ES-I3 (cell line): Measurements from ENCODE around the gene AP3S1.

Experiments used
- H3K36me3 ChIP-seq: 2 replicates; pipeline ENCODE4 v1.6.1; 2013; ENCODE audit warnings: mild to moderate bottlenecking, low read length, control low read depth, moderate library complexity; ENCODE audit not compliant: insufficient read depth
- H3K4me1 ChIP-seq: 2 replicates; pipeline ENCODE4 v1.6.1; 2013; ENCODE audit warnings: mild to moderate bottlenecking, control low read depth, low read length; ENCODE audit not compliant: insufficient read depth
- H3K9ac ChIP-seq: 2 replicates; pipeline ENCODE4 v1.6.1; 2013; ENCODE audit warnings: low read depth, mild to moderate bottlenecking, low read length, moderate library complexity
- H3K9me3 ChIP-seq: 2 replicates; pipeline ENCODE4 v1.6.1; 2013; ENCODE audit warnings: mild to moderate bottlenecking, low read length, moderate library complexity; ENCODE audit not compliant: control insufficient read depth, insufficient read depth

Gene AP3S1

DNA sequence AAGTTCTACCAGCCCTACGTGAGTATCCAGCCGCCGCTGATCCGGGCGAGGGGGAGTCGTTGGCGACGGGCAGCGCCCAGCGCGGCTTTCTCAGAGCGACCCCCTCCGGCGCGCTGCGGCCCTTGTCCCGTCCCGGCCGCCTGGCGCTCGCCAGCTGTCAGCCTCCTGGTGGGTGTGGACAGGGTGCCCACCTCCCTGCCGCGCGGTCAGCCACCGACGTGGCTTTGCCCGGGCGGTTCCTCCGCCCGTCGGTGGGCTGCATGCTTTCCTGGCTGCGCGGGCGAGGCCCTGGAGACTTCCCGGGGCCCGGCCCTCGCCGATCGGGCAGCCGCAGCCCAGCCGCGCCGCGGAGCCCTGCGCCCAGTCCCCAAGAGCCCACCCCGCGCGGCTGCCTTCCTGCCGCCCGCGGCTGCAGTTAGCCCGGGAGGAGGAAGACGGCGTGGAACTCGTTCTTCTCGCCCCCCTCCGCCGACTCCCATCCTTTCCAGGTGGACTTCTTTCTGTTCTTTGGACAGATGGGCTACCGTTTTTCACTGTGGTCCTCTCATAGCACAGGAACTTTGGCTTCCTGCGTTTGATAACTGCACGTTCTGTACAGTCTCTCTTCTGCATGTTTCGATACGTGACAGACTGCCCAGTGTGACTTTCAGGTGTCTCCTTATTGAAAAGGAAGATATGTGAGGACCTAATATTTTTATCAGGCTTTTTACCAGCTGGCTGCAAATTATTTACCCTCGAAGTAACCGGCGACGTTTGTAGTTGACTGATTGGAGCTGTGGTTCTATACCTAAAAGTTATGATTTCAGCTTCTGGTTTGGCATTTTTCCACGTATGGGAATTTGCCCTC lies 577 bp downstream of the AP3S1 start:
- Histone ChIP-seq H3K9me3 (no peaks in the 10 kb centered on the region), H3K4me1 (peaks cover 9% of the 10 kb centered on the region), H3K9ac (peak overlapping the region; percentile 82), H3K36me3 (peaks cover 3% of the 10 kb centered on the region; the same call in 1 of the 2 replicates)

DNA sequence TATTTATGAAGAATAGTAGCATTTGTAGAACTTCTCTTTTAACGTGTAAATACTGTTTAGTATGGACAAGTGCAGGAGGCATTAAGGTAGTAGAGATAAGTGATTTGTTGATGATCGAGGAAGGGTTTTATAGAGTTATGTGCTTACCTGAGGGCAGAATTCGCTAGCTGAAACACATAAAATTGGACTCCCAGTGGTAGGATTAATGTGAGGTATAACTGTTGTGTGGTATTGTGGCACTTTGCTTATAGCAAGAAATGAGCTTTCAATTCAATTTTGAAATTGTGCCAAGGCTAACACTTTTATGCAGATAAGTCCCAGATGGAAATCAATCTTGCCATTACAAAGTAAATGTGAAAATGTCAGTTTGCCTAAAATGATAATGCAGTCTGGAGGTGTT lies 1.2 kb downstream of the AP3S1 start:
- Histone ChIP-seq H3K36me3 (no peaks in the 10 kb centered on the region), H3K9me3 (no peaks in the 10 kb centered on the region), H3K4me1 (peaks cover 9% of the 10 kb centered on the region), H3K9ac (peak overlapping the region; percentile 82)

DNA sequence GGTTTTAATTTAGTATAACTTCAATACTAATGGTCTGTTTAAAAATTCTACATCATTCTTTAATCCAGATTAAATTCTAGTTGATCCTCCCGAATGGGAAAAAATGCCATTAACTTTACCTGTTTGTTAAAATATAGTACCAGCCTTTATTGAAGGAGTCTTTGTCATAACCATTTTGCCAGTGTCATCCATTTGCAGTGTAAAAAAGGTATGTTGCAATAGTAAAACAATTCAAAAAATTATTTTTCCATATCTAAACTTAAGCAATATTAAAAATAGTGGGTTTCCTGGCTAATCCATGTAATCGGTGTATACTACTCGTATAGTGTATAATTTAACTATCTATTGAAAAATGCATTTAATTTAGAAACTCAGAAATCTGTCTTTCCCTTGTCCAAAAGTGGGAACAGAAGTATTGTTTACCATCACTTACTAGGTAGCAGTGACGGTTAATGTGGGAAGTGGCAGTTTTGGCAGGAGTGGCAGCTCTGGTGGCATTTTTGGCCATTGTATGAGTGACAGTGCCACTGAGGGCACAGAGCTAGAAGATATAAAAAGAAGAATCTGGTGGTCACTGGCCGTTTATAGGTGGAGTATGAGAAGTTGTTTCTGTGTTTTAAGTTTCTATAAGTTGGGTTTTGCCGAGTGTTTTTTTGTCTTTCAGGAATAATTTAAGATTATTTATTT lies 1.9 kb downstream of the AP3S1 start:
- Histone ChIP-seq H3K36me3 (no peaks in the 10 kb centered on the region), H3K4me1 (peaks cover 9% of the 10 kb centered on the region; the same call in 1 of the 2 replicates), H3K9ac (no peak overlapping the region), H3K9me3 (no peaks in the 10 kb centered on the region)

DNA sequence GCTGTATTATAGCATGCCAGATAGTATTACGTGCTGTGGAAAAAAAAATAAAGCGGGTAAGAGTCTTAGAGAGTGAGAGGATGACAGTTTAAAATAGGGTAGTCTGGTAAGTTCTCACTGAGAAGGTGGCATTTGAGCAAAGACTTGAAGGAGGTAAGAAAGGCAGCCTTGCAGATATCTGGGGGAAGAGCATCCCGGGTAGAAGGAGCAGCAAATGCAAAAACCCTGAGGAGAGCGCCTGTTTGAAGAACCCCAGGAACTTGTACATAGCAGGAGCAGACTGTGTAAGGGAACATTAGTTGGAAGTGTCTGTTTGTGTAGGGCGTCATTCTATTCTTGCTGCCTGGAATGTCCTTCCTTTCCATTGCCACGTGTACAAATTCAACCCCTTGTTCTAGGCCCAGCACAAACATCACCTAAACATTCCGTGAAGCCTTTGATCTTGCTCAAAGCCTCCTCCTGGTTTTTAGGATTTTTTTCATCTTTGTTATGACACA lies 2.6 kb downstream of the AP3S1 start:
- no peaks in the 10 kb centered on the region for H3K9me3 ChIP-seq
- peaks cover 9% of the 10 kb centered on the region; the same call in 1 of the 2 replicates for H3K4me1 ChIP-seq
- H3K36me3 ChIP-seq, result no peaks in the 10 kb centered on the region
- no peak overlapping the region for H3K9ac ChIP-seq

DNA sequence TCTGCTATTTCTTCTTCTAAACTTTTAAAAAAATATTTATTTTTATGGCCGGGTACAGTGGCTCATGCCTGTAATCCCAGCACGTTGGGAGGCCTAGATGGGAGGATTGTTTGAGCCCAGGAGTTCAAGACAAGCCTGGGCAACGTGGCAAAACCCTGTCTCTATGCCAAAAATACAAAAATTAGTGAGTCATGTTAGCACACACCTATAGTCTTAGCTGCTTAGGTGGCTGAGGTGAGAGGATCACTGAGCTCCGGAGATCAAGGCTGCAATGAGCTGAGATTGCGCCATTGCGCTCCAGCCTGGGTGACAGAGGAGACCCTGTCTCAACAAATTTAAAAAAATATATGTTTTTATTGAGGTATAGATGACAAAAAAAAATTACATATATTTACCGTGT lies 5.6 kb downstream of the AP3S1 start:
- no peaks in the 10 kb centered on the region for H3K9me3 ChIP-seq
- no peak overlapping the region for H3K9ac ChIP-seq
- H3K4me1 ChIP-seq, result 0 out of 2 replicates have a peak, but pooled peaks cover 4% of the 10 kb centered on the region
- no peaks in the 10 kb centered on the region for H3K36me3 ChIP-seq

DNA sequence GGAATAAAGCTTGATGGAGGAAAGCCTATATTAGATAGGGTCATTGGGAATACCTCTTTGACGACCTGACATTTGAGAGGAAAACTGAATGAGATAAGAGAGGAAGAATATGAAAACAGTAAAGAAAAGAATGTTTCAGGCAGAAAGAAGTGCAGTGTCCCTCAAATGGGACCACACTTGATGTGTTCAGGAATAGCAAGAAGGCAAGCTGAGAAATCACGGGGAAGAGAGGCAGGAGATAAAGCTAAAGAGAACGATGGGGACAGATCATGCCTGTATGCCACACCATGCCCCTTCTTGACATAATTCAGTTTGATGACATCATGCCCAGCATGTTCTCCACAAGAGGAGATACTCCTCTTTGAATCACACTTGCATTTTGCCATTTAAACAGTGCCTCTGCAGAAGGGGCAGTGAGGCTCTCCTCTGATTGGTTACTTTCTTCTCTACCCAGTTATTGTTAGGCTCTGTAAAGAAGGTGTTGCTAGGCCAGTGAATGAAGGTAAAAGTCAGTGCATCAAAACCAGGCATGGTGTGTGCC lies 7.6 kb downstream of the AP3S1 start:
- Histone ChIP-seq H3K9ac (no peak overlapping the region), H3K9me3 (no peaks in the 10 kb centered on the region), H3K4me1 (no peaks in the 10 kb centered on the region), H3K36me3 (0 out of 2 replicates have a peak, but pooled peaks cover 2% of the 10 kb centered on the region)

DNA sequence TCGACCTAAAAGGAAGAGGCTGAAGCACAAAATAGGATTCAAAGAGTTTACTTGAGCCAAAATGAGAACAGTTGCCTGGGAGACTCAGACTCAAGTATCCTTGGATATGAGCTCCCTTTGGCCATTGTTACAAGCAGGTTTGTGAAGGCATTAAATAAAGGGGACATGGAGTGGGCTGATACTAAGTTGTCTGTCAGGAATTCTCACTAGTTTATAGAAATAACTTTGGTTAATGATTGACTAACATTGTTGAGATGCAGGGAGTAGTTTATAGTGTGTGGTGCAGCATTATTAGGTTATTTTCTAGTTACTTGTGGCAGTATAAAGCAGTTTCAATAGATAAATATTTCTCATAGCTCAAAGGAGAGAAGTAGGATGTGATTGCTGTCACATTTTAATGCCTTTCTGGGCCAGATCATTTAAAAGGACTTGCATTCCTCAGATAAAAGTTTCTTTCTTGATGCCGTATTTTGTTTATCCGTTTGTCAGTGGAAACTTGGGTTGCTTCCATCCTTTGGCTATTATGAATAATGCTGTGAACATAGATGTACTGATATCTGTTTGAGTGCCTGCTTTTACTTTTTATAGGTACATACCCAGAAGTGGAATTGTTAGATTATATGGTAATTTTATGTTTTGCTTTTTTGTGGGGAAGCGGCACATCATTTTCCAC lies 9.1 kb downstream of the AP3S1 start:
- Histone ChIP-seq H3K36me3 (0 out of 2 replicates have a peak, but pooled peaks cover 2% of the 10 kb centered on the region), H3K9ac (no peak overlapping the region), H3K4me1 (no peaks in the 10 kb centered on the region), H3K9me3 (no peaks in the 10 kb centered on the region)

DNA sequence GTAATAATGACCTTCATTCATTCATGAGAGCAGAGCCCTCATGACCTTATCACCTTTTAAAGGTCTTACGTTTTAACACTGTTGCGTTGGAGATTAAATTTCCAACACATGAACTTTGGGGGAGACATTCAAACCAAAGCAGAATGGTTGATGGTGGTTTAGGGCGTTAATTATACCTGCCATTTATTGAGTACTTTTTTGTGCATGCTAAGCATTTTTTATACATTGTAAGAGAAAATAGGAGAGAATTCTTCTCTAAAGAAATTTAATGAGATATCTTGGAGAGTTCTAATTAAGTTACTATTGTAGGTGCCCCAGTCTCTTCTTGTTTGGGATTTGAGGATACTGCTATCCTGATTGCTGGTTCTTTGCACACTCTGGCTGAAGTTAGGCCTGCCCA lies 12.4 kb downstream of the AP3S1 start:
- Histone ChIP-seq H3K36me3 (0 out of 2 replicates have a peak, but pooled peaks cover 2% of the 10 kb centered on the region), H3K9ac (no peak overlapping the region), H3K9me3 (no peaks in the 10 kb centered on the region), H3K4me1 (peaks cover 12% of the 10 kb centered on the region; the same call in 1 of the 2 replicates)

DNA sequence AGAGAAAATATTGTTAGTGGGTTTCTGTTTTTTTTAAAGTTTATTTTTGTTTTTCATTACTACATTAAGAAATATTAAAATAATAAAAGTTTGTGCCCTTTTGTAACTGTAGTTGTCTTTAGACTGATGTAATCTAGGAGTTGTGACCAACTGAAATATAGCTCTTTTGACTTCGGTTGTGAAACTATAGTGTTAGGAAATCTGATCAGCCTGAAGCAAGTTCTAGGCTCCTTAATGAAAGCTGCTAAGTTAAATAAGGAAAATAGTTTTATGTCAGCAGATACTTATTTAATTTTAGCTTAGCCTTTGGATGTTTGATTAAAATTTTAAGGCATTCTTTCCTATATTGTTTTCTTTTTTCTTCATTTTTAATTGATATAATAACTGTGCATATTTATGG lies 14.2 kb downstream of the AP3S1 start:
- no peak overlapping the region for H3K9ac ChIP-seq
- no peaks in the 10 kb centered on the region for H3K9me3 ChIP-seq
- 0 out of 2 replicates have a peak, but pooled peaks cover 2% of the 10 kb centered on the region for H3K36me3 ChIP-seq
- H3K4me1 ChIP-seq, result peaks cover 12% of the 10 kb centered on the region

DNA sequence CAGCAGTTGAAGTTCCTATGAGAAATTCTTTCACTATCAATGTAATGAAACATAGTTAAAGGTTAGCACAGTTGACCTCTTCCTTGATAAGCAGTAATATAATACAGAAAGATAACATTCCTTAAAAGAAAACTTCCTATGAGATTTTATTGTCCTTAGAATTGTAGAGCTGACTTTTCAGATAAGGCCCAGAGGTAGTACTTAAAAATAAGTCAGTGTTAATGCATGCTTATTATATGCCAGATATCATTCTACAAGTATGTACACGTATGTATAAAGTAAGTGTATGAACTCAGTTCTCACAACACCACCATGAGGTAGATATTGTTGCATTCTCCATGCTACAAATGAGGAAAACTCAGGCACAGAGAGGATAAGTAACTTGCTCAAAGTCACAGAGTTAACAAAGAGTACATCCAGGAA lies 15.3 kb downstream of the AP3S1 start:
- Histone ChIP-seq H3K36me3 (0 out of 2 replicates have a peak, but pooled peaks cover 2% of the 10 kb centered on the region), H3K9ac (no peak overlapping the region), H3K4me1 (peaks cover 12% of the 10 kb centered on the region), H3K9me3 (no peaks in the 10 kb centered on the region)

DNA sequence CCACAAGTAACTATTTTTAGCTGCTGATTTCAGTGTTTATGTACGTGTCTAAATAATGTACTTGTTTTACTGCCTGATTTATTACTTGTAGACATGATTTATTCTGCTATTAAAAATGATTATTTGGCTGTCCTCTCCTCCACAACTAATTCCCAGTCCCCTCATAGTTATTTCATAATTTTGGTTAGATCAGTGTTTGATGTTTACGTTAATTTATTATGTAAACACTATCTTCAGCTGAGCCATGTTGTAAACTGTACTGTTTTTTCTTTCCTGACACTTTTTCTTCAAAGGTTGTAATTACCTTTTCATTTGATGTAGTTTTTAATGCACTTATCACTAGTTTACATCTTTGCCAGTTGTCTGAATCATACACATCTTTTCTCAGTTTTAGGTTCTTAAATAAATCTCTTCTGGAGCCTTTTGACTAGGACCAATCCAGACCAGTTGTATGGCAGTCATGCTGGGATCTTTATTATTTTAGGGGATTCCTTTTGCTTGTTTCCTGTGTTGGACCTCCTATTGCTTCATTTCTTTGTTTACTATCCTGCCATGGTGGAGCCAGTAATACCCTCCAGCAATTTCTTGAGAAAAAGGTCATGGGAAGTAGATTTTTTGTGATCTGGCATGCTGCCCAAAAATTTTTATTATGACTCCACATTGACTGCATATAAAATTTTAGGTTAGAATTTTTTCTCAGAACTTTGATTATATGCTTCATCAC lies 16.1 kb downstream of the AP3S1 start:
- H3K9ac ChIP-seq, result no peak overlapping the region
- H3K4me1 ChIP-seq, result peaks cover 12% of the 10 kb centered on the region
- H3K36me3 ChIP-seq, result 0 out of 2 replicates have a peak, but pooled peaks cover 2% of the 10 kb centered on the region
- no peaks in the 10 kb centered on the region for H3K9me3 ChIP-seq

DNA sequence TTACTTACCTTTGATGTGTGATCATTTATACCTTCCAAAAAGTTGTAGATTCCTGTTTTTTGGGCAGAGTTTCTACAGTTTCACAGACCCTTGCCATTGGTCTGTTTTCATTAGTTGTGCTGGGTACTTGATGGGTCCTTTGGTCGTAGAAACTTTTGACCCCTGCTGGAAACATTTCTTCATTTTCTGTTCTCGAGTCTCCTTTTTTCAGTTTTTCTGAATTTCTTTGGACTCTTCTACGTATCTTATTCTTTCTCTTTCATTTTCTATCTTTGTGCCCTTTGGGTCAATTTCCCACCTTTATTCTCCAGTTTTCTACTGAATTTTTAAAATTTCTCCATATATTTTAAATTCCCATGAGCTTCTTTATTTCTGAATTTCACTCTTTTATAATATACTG lies 16.7 kb downstream of the AP3S1 start:
- Histone ChIP-seq H3K4me1 (peaks cover 12% of the 10 kb centered on the region), H3K9me3 (no peaks in the 10 kb centered on the region), H3K36me3 (0 out of 2 replicates have a peak, but pooled peaks cover 2% of the 10 kb centered on the region), H3K9ac (no peak overlapping the region)

DNA sequence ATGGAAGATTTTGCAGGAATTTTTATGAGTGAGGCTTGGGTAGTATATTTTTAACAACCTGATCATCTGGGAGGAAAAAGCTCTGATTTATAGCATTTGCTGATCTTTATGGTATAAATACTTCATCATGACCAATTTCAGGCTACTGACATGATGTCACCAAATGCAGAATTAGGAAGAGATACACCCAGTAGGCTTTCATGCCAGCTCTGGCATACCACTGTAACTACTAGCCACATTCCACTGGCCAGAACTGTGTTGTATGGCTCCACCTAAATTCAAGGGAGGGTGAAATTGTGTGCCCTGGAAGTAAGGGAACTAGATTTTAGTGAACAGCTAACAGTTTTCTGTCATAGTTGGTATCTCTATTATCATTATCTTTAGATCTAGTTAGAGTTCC lies 17.6 kb downstream of the AP3S1 start:
- Histone ChIP-seq H3K9me3 (no peaks in the 10 kb centered on the region), H3K9ac (no peak overlapping the region), H3K36me3 (no peaks in the 10 kb centered on the region), H3K4me1 (peaks cover 14% of the 10 kb centered on the region)
